Endothelial cell of umbilical vein (primary cell): ENCODE measurements around the gene HECTD4. TPM values are rescaled to one million over a fixed set of nuclear protein-coding genes. Genes with fewer than 3 reads are reported as not detected.

Source experiments
- BruUV-seq: library from RNA; stranded (reverse); fragments of 400-500 nt; replicated peaks from 2 replicates; lab custom pipeline; 2021; lab: Mats Ljungman, UMichigan
- CTCF ChIA-PET: fragments of 300-600, 350-600 bp; sonication (Branson Sonifier 250); formaldehyde crosslinking; loops from one replicate; lab custom pipeline; 2021; ENCODE audit warnings: antibody characterized with exemption, inconsistent platforms; lab: Charles Lee
- POLR2A ChIA-PET: fragments of 300-600, 350-600 bp; sonication (Branson Sonifier 250); formaldehyde crosslinking; loops from one replicate; lab custom pipeline; 2021; ENCODE audit warnings: antibody characterized with exemption, inconsistent platforms; lab: Charles Lee
- DNase-seq: peaks from one replicate; pipeline ENCODE4 v3.0.0-alpha.2; 2011; ENCODE audit warnings: low read depth, low spot score
- FAIRE-seq: peaks from 2 replicates; lab custom pipeline; 2011; peaks lifted over from hg19 to GRCh38; lab: Jason Lieb, UNC
- H2AFZ ChIP-seq: 2 replicates; pipeline ENCODE4 v1.6.0; 2012; ENCODE audit warnings: low read depth, low read length, control low read depth, inconsistent platforms
- H3K27ac ChIP-seq: 2 replicates; pipeline ENCODE4 v1.5.1; 2011; ENCODE audit warnings: low read depth, mild to moderate bottlenecking, control low read depth, low read length, moderate library complexity; ENCODE audit not compliant: insufficient read depth
- H3K27me3 ChIP-seq, 2 experiments: 2 replicates each; pipeline versions ENCODE4 v1.6.0 to v1.6.1; 2011; ENCODE audit warnings: low read length in 2 of 2, mixed read lengths in 1 of 2; ENCODE audit not compliant: control insufficient read depth in 2 of 2, insufficient read depth in 2 of 2
- H3K36me3 ChIP-seq, 2 experiments: 2 replicates in 1 of 2; 3 replicates in 1 of 2; pipeline ENCODE4 v1.5.1; 2011; ENCODE audit warnings: low read length in 2 of 2, mild to moderate bottlenecking in 1 of 2, moderate library complexity in 1 of 2; ENCODE audit not compliant: control insufficient read depth in 2 of 2, insufficient read depth in 2 of 2; ENCODE audit errors: extremely low read depth in 1 of 2
- H3K4me1 ChIP-seq: 3 replicates; pipeline ENCODE4 v1.5.1; 2011; ENCODE audit warnings: mild to moderate bottlenecking, low read length; ENCODE audit not compliant: control insufficient read depth, insufficient read depth; ENCODE audit errors: extremely low read depth
- H3K4me2 ChIP-seq: 2 replicates; pipeline ENCODE4 v1.6.1; 2011; ENCODE audit warnings: low read length, control low read depth, mixed read lengths; ENCODE audit not compliant: insufficient read depth
- H3K4me3 ChIP-seq, 3 experiments: fragments of 200-600 bp in 1 of 3; sonication (generic), shearing (Covaris generic) in 1 of 3; replicated peaks in 1 of 3; 2 replicates each; pipeline ENCODE4 v1.5.1; 2011 to 2016; ENCODE audit warnings: control low read depth in 3 of 3, low read length in 3 of 3, mild to moderate bottlenecking in 2 of 3, inconsistent platforms in 1 of 3, low read depth in 1 of 3, moderate library complexity in 1 of 3; ENCODE audit not compliant: insufficient read depth in 1 of 3
- H3K79me2 ChIP-seq: 2 replicates; pipeline ENCODE4 v1.6.0; 2012; ENCODE audit warnings: low read length, inconsistent platforms; ENCODE audit not compliant: control insufficient read depth, insufficient read depth
- H3K9ac ChIP-seq: replicated peaks from 2 replicates; pipeline ENCODE3; 2011; ENCODE audit warnings: low read length, control low read depth; ENCODE audit not compliant: insufficient read depth; ENCODE audit errors: extremely low read depth
- H3K9me1 ChIP-seq: replicated peaks from 3 replicates; pipeline ENCODE4 v1.6.0; 2011; ENCODE audit warnings: mild to moderate bottlenecking, low read length; ENCODE audit not compliant: control insufficient read depth, insufficient read depth; ENCODE audit errors: extremely low read depth
- H3K9me3 ChIP-seq: replicated peaks from 2 replicates; pipeline ENCODE4 v1.5.1; 2012; ENCODE audit warnings: low read length, inconsistent platforms; ENCODE audit not compliant: control insufficient read depth, insufficient read depth
- H4K20me1 ChIP-seq: replicated peaks from 2 replicates; pipeline ENCODE3; 2011; ENCODE audit warnings: mild to moderate bottlenecking, low read length; ENCODE audit not compliant: control insufficient read depth, insufficient read depth; ENCODE audit errors: extremely low read depth
- CTCF ChIP-seq, 2 donors: IDR thresholded peaks; 1 replicate in 1 of 2; 2 replicates in 1 of 2; pipeline ENCODE4 v1.5.1; 2011; ENCODE audit warnings: low read length in 2 of 2, mild to moderate bottlenecking in 2 of 2, moderate library complexity in 2 of 2, control low read depth in 1 of 2, inconsistent platforms in 1 of 2, low read depth in 1 of 2; ENCODE audit not compliant: insufficient read depth in 1 of 2; ENCODE audit errors: extremely low read depth in 1 of 2
- EZH2 ChIP-seq: IDR thresholded peaks from 2 replicates; pipeline ENCODE4 v1.6.1; 2012; ENCODE audit warnings: borderline replicate concordance, low read depth, mild to moderate bottlenecking, moderate library complexity, low read length, inconsistent platforms; ENCODE audit not compliant: severe bottlenecking
- FOS ChIP-seq: IDR thresholded peaks from 2 replicates; pipeline ENCODE4 v1.6.1; 2011; ENCODE audit warnings: mild to moderate bottlenecking, low read length, moderate library complexity, borderline replicate concordance; ENCODE audit not compliant: insufficient read depth
- GATA2 ChIP-seq: IDR thresholded peaks from 2 replicates; pipeline ENCODE4 v1.7.0; 2011; ENCODE audit warnings: low read depth, mild to moderate bottlenecking, moderate library complexity, mixed read lengths, low read length; ENCODE audit not compliant: insufficient read length, insufficient read depth
- JUN ChIP-seq: IDR thresholded peaks from 2 replicates; pipeline ENCODE4 v1.6.1; 2011; ENCODE audit warnings: borderline replicate concordance, low read depth; ENCODE audit not compliant: insufficient read length, insufficient read depth
- MAX ChIP-seq: IDR thresholded peaks from 2 replicates; pipeline ENCODE4 v1.6.1; 2011; ENCODE audit not compliant: insufficient read depth, insufficient read length
- MYC ChIP-seq: IDR thresholded peaks from one replicate; pipeline ENCODE4 v1.6.1; 2011; ENCODE audit warnings: mild to moderate bottlenecking, low read depth, low read length
- POLR2A ChIP-seq: IDR thresholded peaks from 2 replicates; pipeline ENCODE4 v1.6.1; 2012; ENCODE audit warnings: low read depth, mild to moderate bottlenecking, control low read depth, low read length
- POLR2AphosphoS5 ChIP-seq: IDR thresholded peaks from 2 replicates; pipeline ENCODE4 v1.6.1; 2012; ENCODE audit warnings: low read depth, mild to moderate bottlenecking, control low read depth, low read length, moderate library complexity; ENCODE audit not compliant: insufficient read depth
- dilution Hi-C: fragments of 300-500 bp; cut with MboI; formaldehyde crosslinking; loops from one replicate; pipeline ENCODE4 v1.15.0; 2019; ENCODE audit warnings: low sequenced_read_pairs; ENCODE audit not compliant: extremely low pct_ligation_motif_present
- intact Hi-C: fragments of 100-400 bp; cut with micrococcal nuclease; formaldehyde crosslinking; loops from one replicate; pipeline ENCODE4 v1.10.0; 2022
- polyA plus RNA-seq, 4 experiments: library from polyadenylated mRNA; depleted of rRNA in 3 of 4; stranded (reverse) in 3 of 4; unstranded in 1 of 4; fragments of >200 nt; gene quantifications; 2 replicates each; pipeline versions ENCODE4 v1.2.1 to v1.2.3, GENCODE V29; 2011 to 2012; ENCODE audit warnings: missing spikeins in 1 of 4
- total RNA-seq: library from RNA; stranded (reverse); gene quantifications from 2 replicates; pipeline ENCODE4 v1.2.3, GENCODE V29; 2021

Gene HECTD4
- total and polyA plus RNA-seq, 2 donors (not counting 3 experiments of a cell fraction or from before 2014, with no cell fraction given), result 9.7 to 47.7 TPM

- Histone ChIP-seq H3K4me1 (no peaks in the 10 kb centered on the region), H3K9ac (no peak overlapping the region), H3K4me3 (no peak overlapping the region), H3K9me3 (no peaks in the 10 kb centered on the region), H3K27ac (no peak overlapping the region), H3K9me1 (no peaks in the 10 kb centered on the region), H3K36me3 (peaks cover 3 to 27% of the 10 kb centered on the region in 2 experiments), H3K79me2 (no peaks in the 10 kb centered on the region), H2AFZ (no peak overlapping the region), H4K20me1 (no peaks in the 10 kb centered on the region), H3K4me2 (no peak overlapping the region), H3K27me3 (no peaks in the 10 kb centered on the region)
- no peak for TF ChIP-seq EZH2
- TF ChIP-seq GATA2, result no peak
- no peak for TF ChIP-seq MYC
- no peak for TF ChIP-seq POLR2A
- no peak for TF ChIP-seq MAX
- no peak for TF ChIP-seq FOS
- TF ChIP-seq JUN, result no peak
- no peak for TF ChIP-seq POLR2AphosphoS5
- no TSS peak for BruUV-seq
- ChIA-PET CTCF (interaction anchor here (0.6 to 2.4 kb wide), 5 partner anchors 9 to 148 kb away, joined by 3 to 7 read pairs (median 4); no protein-coding TSS in a partner anchor), POLR2A (no interaction called here)
- DNase-seq (no peak), FAIRE-seq (peak; percentile 62)
- intact Hi-C loops, result no loop called here
- dilution Hi-C loops, result no loop called here
Measured at GRCh38 chr12:112239881-112240280, 142.3 kb downstream of the HECTD4 start.

DNA sequence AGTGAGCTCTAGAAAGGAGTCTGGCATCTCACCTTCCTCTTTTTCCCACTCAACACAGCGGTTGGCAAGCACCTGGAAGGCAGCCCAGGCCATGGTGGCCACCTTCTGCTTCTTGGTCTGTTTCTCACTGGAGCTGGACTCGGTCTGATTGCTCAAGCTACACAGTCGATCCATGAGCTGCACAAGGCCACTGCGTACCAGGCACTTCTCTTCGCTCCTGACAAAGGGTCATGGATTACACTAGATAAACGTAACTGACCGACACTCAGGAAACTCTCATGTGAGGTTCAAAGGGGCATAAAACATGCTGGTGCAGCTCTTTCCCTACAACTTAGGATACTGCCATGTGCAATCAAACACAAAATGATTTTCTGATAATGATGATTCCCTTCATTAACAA, 143.2 kb downstream of the HECTD4 start:
- Histone ChIP-seq H3K79me2 (no peaks in the 10 kb centered on the region), H3K9me3 (no peaks in the 10 kb centered on the region), H3K4me1 (no peaks in the 10 kb centered on the region), H3K4me3 (no peak overlapping the region), H4K20me1 (no peaks in the 10 kb centered on the region), H3K27ac (no peak overlapping the region), H3K9ac (no peak overlapping the region), H2AFZ (no peak overlapping the region), H3K9me1 (no peaks in the 10 kb centered on the region), H3K36me3 (peaks cover 3 to 31% of the 10 kb centered on the region in 2 experiments), H3K27me3 (no peaks in the 10 kb centered on the region), H3K4me2 (no peak overlapping the region)
- intact Hi-C loops, result no loop called here
- TF ChIP-seq CTCF (IDR thresholded peaks at IDR 0.05; ENCODE audit: extremely low read depth in 1 of 2, insufficient read depth in 1 of 2, low read depth in 1 of 2, low read length in 2 of 2), result no peak
- TF ChIP-seq POLR2AphosphoS5, result no peak
- no peak for TF ChIP-seq MYC
- ChIA-PET POLR2A (no interaction called here), CTCF (interaction anchor here (1.0 to 1.4 kb wide), 2 partner anchors 8 to 148 kb away, joined by 3 to 5 read pairs; no protein-coding TSS in a partner anchor)
- FAIRE-seq, result no peak
- dilution Hi-C loops, result no loop called here
- DNase-seq, result no peak
- no TSS peak for BruUV-seq
